IMR-90 (cell line): ENCODE results near the gene AUTS2.

Source experiments
- BHLHE40 ChIP-seq: fragments of 150-350 bp; IDR thresholded peaks from 2 replicates; pipeline ENCODE4 v1.6.1; 2016; ENCODE audit warnings: mild to moderate bottlenecking, low read depth, low read length
- CEBPB ChIP-seq: IDR thresholded peaks from 2 replicates; pipeline ENCODE4 v1.6.1; 2012; ENCODE audit warnings: low read depth, low read length, improper control_type of control experiment
- FOS ChIP-seq: fragments of 150-350 bp; IDR thresholded peaks from 2 replicates; pipeline ENCODE4 v1.6.1; 2016; ENCODE audit warnings: low read depth, low read length
- RCOR1 ChIP-seq: IDR thresholded peaks from 2 replicates; pipeline ENCODE4 v1.6.1; 2012; ENCODE audit warnings: mild to moderate bottlenecking, low read length, improper control_type of control experiment; ENCODE audit not compliant: insufficient replicate concordance
- SMC3 ChIP-seq: fragments of 150-350 bp; IDR thresholded peaks from 2 replicates; pipeline ENCODE4 v1.6.1; 2016; ENCODE audit warnings: low read depth, mild to moderate bottlenecking, antibody characterized with exemption, low read length, moderate library complexity
- TF ChIP-seq, protein P1 (sequence below): conservative IDR thresholded peaks from 2 replicates; pipeline ENCODE4 v1.5.1; 2012; ENCODE audit warnings: mild to moderate bottlenecking, low read depth, low read length, improper control_type of control experiment

DNA sequence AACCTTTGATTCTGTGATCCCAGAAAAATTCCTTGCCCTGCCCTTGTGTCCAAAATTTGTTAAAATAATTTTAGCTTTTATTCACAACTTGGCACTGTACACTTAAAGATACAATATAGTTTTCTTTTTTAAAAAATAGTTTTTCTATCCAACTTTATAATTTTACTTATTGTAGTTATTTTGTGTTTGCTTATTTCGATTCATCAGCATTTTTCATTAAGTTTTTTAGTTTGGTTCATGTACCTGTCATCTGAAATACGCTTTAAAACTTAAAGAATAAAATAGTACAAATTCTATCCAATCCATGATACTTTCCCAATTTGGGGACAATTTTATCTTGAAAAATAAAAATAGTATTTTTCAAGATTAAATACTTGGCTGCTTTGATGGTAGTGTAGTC, 514.8 kb downstream of the AUTS2 start:
- TF ChIP-seq, protein P1, sequence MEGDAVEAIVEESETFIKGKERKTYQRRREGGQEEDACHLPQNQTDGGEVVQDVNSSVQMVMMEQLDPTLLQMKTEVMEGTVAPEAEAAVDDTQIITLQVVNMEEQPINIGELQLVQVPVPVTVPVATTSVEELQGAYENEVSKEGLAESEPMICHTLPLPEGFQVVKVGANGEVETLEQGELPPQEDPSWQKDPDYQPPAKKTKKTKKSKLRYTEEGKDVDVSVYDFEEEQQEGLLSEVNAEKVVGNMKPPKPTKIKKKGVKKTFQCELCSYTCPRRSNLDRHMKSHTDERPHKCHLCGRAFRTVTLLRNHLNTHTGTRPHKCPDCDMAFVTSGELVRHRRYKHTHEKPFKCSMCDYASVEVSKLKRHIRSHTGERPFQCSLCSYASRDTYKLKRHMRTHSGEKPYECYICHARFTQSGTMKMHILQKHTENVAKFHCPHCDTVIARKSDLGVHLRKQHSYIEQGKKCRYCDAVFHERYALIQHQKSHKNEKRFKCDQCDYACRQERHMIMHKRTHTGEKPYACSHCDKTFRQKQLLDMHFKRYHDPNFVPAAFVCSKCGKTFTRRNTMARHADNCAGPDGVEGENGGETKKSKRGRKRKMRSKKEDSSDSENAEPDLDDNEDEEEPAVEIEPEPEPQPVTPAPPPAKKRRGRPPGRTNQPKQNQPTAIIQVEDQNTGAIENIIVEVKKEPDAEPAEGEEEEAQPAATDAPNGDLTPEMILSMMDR: no peak
- TF ChIP-seq SMC3 (no peak), FOS (no peak), BHLHE40 (no peak), RCOR1 (no peak), CEBPB (no peak)
